ENCODE results near the gene UBE2V1. TPM values are rescaled to one million over a fixed set of nuclear protein-coding genes. Genes with fewer than 3 reads are reported as not detected.

Gene UBE2V1
- total RNA-seq, 1 experiment from 2014 or later: 203 TPM

DNA sequence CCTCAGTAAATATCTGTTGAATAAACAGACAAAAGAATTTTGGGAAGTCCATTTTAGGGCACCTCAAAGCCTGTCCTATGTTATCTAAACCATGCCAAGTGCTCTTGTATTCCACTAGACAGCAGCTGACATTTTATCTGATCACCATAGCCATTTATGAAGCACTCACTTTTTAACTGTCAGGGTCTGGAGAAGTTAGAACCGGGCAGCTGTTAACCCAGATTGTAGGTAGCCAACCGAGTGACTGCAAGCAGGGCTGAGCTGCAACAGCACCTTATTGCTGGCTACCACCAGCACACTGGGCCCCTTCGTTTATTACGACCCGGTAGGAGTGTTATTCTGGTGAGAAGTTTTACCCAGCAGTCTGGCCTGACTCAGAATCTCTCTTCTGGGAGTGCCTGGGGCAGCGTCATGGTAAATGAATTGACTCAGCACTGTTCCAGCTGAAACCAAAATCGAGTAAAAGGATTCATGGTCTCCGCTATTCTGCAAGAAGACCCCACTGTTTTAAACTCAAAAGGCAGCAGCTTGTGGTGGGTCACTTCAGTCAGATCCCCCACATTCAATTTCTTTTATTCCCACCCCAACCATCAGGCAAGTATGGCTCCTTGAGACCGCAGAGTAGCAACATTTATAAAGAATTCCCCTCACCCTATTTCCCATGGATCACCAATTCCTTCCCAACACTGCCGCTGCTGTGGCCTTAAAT, 1.7 kb downstream of the UBE2V1 start:
- POLR2A ChIA-PET (ENCODE audit: low non-redundant PET): no interaction called here
- TF ChIP-seq EZH2 (IDR thresholded peaks at IDR 0.05; ENCODE audit: borderline replicate concordance, low read depth, low read length, poor library complexity, severe bottlenecking) (no peak), CTCF (conservative IDR thresholded peaks at IDR 0.05; ENCODE audit: low read depth, low read length) (no peak)
- no peaks in the 10 kb centered on the region for H3K27me3 ChIP-seq (replicated peaks; ENCODE audit: insufficient read depth, low read depth, low read length, poor library complexity)
- DNase-seq (ENCODE audit: low spot score): no peak
- peaks cover 41% of the 10 kb centered on the region for H3K4me1 ChIP-seq (ENCODE audit: insufficient read depth, low read length, poor library complexity, severe bottlenecking)
- H3K4me3 ChIP-seq (ENCODE audit: low read depth, low read length, poor library complexity, severe bottlenecking): peak overlapping the region; percentile 89
- H3K36me3 ChIP-seq (ENCODE audit: insufficient read depth, low read length, poor library complexity, severe bottlenecking): peaks cover 3% of the 10 kb centered on the region
- no peaks in the 10 kb centered on the region for H3K9me3 ChIP-seq (ENCODE audit: low read depth, low read length, poor library complexity, severe bottlenecking)
- intact Hi-C loops (cut with micrococcal nuclease; ENCODE audit: unreplicated experiment): no loop called here
- peak overlapping the region; percentile 94 for H3K27ac ChIP-seq (ENCODE audit: low read depth, low read length, poor library complexity, severe bottlenecking)
- BruUV-seq (replicated peaks): no TSS peak
- CTCF ChIA-PET: no interaction called here

DNA sequence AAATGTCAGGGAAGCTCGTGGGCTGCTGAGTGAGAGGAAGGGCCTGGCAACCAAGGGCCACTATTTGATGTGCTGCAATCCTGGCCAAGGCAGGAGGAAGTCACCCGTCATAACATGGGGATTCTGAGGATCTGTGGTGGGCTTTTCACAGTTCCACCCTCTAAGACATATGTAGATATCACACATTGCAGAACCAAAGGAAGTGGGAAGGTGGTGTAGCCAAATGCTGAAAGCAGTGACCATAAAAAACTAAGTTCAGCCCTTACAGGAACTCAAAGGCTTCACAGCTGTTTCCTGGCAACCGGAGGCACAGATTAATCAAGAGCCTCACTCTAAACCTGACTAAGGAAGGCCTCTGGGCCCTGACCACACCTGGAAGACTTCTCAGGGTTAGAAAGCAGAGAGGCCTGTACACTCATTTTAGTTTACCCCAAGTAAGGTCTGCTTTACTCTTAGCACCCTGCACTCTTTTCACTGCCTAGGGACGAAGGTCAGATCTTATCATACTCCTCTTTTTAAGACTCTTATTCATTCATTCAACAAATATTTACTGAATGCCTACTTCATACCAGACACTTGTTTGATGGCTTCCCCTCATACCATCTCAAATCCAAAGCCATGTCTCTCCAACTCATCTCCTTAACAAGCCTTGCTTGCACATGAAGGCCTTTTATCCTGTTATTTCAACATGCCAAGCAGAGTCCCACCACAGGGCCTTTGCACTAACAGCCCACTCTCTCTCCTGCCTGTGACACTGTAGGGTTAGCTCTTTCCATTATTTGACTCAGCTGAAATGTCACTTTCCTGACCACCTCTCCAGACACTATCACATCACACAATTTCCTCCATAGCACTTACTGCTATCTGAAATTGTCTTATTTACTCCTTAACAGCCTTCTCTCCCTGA, 2.6 kb downstream of the UBE2V1 start:
- ChIA-PET CTCF (interaction anchor here (0.8 to 1.0 kb wide), 2 partner anchors 24 to 39 kb away, joined by 4 to 11 read pairs; no protein-coding TSS in a partner anchor), POLR2A (ENCODE audit: low non-redundant PET) (interaction anchor here (0.6 kb wide), 1 partner anchor 112 kb away, joined by 7 read pairs; no protein-coding TSS in a partner anchor)
- DNase-seq (ENCODE audit: low spot score): no peak
- TF ChIP-seq EZH2 (IDR thresholded peaks at IDR 0.05; ENCODE audit: borderline replicate concordance, low read depth, low read length, poor library complexity, severe bottlenecking) (no peak), CTCF (conservative IDR thresholded peaks at IDR 0.05; ENCODE audit: low read depth, low read length) (no peak)
- Histone ChIP-seq H3K9me3 (ENCODE audit: low read depth, low read length, poor library complexity, severe bottlenecking) (no peaks in the 10 kb centered on the region), H3K4me1 (ENCODE audit: insufficient read depth, low read length, poor library complexity, severe bottlenecking) (peaks cover 38% of the 10 kb centered on the region), H3K36me3 (ENCODE audit: insufficient read depth, low read length, poor library complexity, severe bottlenecking) (peaks cover 3% of the 10 kb centered on the region), H3K4me3 (ENCODE audit: low read depth, low read length, poor library complexity, severe bottlenecking) (no peak overlapping the region), H3K27ac (ENCODE audit: low read depth, low read length, poor library complexity, severe bottlenecking) (peak overlapping the region; percentile 34), H3K27me3 (replicated peaks; ENCODE audit: insufficient read depth, low read depth, low read length, poor library complexity) (no peaks in the 10 kb centered on the region)
- BruUV-seq (replicated peaks): no TSS peak
- intact Hi-C loops (cut with micrococcal nuclease; ENCODE audit: unreplicated experiment): no loop called here

- Histone ChIP-seq H3K36me3 (ENCODE audit: insufficient read depth, low read length, poor library complexity, severe bottlenecking) (peaks cover 3% of the 10 kb centered on the region), H3K4me1 (ENCODE audit: insufficient read depth, low read length, poor library complexity, severe bottlenecking) (peaks cover 33% of the 10 kb centered on the region), H3K4me3 (ENCODE audit: low read depth, low read length, poor library complexity, severe bottlenecking) (no peak overlapping the region), H3K27ac (ENCODE audit: low read depth, low read length, poor library complexity, severe bottlenecking) (no peak overlapping the region), H3K9me3 (ENCODE audit: low read depth, low read length, poor library complexity, severe bottlenecking) (no peaks in the 10 kb centered on the region), H3K27me3 (replicated peaks; ENCODE audit: insufficient read depth, low read depth, low read length, poor library complexity) (no peaks in the 10 kb centered on the region)
- DNase-seq (ENCODE audit: low spot score): no peak
- no TSS peak for BruUV-seq (replicated peaks)
- TF ChIP-seq CTCF (conservative IDR thresholded peaks at IDR 0.05; ENCODE audit: low read depth, low read length) (no peak), EZH2 (IDR thresholded peaks at IDR 0.05; ENCODE audit: borderline replicate concordance, low read depth, low read length, poor library complexity, severe bottlenecking) (no peak)
- intact Hi-C loops (cut with micrococcal nuclease; ENCODE audit: unreplicated experiment): no loop called here
- POLR2A ChIA-PET (ENCODE audit: low non-redundant PET): interaction anchor here (0.6 kb wide), 1 partner anchor 60 kb away, joined by 17 read pairs; no protein-coding TSS in a partner anchor
- CTCF ChIA-PET: no interaction called here
Measured at GRCh38 chr20:50108556-50109235, 4.3 kb downstream of the UBE2V1 start.
